D721Med (cell line): ENCODE results near the gene NT5C3B.
"Not testable (repeated sequence)": the region's sequence is repeated elsewhere in the genome, so short reads cannot be mapped to it uniquely, and the experiment has no call there.

Experiments used
- DNase-seq: peaks from one replicate; pipeline ENCODE4 v3.0.0; 2011; ENCODE audit warnings: low spot score; ENCODE audit not compliant: insufficient read length
- FAIRE-seq: peaks from 2 replicates; lab custom pipeline; 2011; peaks lifted over from hg19 to GRCh38; lab: Jason Lieb, UNC
- CTCF ChIP-seq: IDR thresholded peaks from 2 replicates; pipeline ENCODE4 v1.5.1; 2012; ENCODE audit warnings: mild to moderate bottlenecking, control low read depth; ENCODE audit not compliant: insufficient read depth; ENCODE audit errors: missing control alignments

Gene NT5C3B

GRCh38 chr17:41837761-41838538, 1.9 kb upstream of the NT5C3B start, which contains the start of gene KLHL10:
Gene KLHL10, plus strand, starts transcription at chr17:41837825. Its CDS starts 108 bp downstream, at chr17:41837933.
- no peak for FAIRE-seq
- no peak for TF ChIP-seq CTCF
- DNase-seq: no peak

- TF ChIP-seq CTCF: no peak
- FAIRE-seq: no peak
- DNase-seq: no peak
Measured at GRCh38 chr17:41836550-41837196, 641 bp upstream of the NT5C3B start.

- no peak for FAIRE-seq
- DNase-seq: peak; percentile 55
- TF ChIP-seq CTCF: no peak
Measured at GRCh38 chr17:41835214-41835799, 725 bp downstream of the NT5C3B start.

GRCh38 chr17:41829961-41830360, 6.1 kb downstream of the NT5C3B start:
- not testable (repeated sequence) for FAIRE-seq, DNase-seq

GRCh38 chr17:41825175-41825845, 10.7 kb downstream of the NT5C3B start:
- no peak for FAIRE-seq
- TF ChIP-seq CTCF: no peak
- no peak for DNase-seq

GRCh38 chr17:41824086-41824485, 11.9 kb downstream of the NT5C3B start:
- FAIRE-seq (no peak), DNase-seq (no peak)
- no peak for TF ChIP-seq CTCF

- FAIRE-seq (no peak), DNase-seq (no peak)
- TF ChIP-seq CTCF: no peak
Measured at GRCh38 chr17:41823580-41823979, 12.5 kb downstream of the NT5C3B start.
